IMR-90 (cell line): ENCODE data around the gene NAA60. TPM values are rescaled to one million over a fixed set of nuclear protein-coding genes. Genes with fewer than 3 reads are reported as not detected.
A peak's percentile ranks its signal among the peaks of the same experiment; 100 is the strongest.

Experiments
- ATAC-seq: fragments of 200-7000 bp; cut with Tn5 transposase; 2 replicates; pipeline ENCODE4 v1.9.1; 2020; ENCODE audit warnings: low read depth, mild to moderate bottlenecking, moderate library complexity
- BruUV-seq: library from RNA; stranded (reverse); fragments of 400-500 nt; replicated peaks from 2 replicates; lab custom pipeline; 2021; lab: Mats Ljungman, UMichigan
- CTCF ChIA-PET: fragments of 300-600 bp; formaldehyde crosslinking; extraction: SDS; loops from one replicate; lab custom pipeline; 2021; ENCODE audit warnings: antibody characterized with exemption; lab: Yijun Ruan, JAX
- POLR2A ChIA-PET: fragments of 300-600 bp; sonication (Branson Sonifier 250); formaldehyde crosslinking; loops from one replicate; lab custom pipeline; 2022; ENCODE audit warnings: antibody characterized with exemption; ENCODE audit not compliant: unreplicated experiment; lab: Charles Lee
- DNase-seq: peaks from one replicate; pipeline ENCODE4 v3.0.0; 2013
- H2AFZ ChIP-seq: replicated peaks from 2 replicates; pipeline ENCODE3; 2013; ENCODE audit warnings: low read length, mild to moderate bottlenecking; ENCODE audit not compliant: poor library complexity
- H2AK5ac ChIP-seq: 2 replicates; pipeline ENCODE4 v1.6.1; 2013; ENCODE audit warnings: low read depth, low read length, inconsistent platforms
- H2AK9ac ChIP-seq: replicated peaks from 2 replicates; pipeline ENCODE3; 2013; ENCODE audit warnings: mild to moderate bottlenecking, low read depth, low read length, moderate library complexity; ENCODE audit not compliant: poor library complexity
- H2BK120ac ChIP-seq: 2 replicates; pipeline ENCODE4 v1.6.1; 2013; ENCODE audit warnings: low read depth, low read length, inconsistent platforms
- H2BK15ac ChIP-seq: 3 replicates; pipeline ENCODE4 v1.6.1; 2013; ENCODE audit warnings: low read depth, low read length, inconsistent platforms
- H2BK20ac ChIP-seq: 2 replicates; pipeline ENCODE4 v1.6.1; 2013; ENCODE audit warnings: low read depth, mild to moderate bottlenecking, inconsistent platforms, low read length, moderate library complexity
- H2BK5ac ChIP-seq: 2 replicates; pipeline ENCODE4 v1.6.1; 2013; ENCODE audit warnings: mild to moderate bottlenecking, low read depth, low read length, inconsistent platforms; ENCODE audit not compliant: poor library complexity, severe bottlenecking
- H3K14ac ChIP-seq: replicated peaks from 2 replicates; pipeline ENCODE4 v1.6.1; 2013; ENCODE audit warnings: low read depth, low read length, inconsistent platforms
- H3K18ac ChIP-seq: 2 replicates; pipeline ENCODE4 v1.6.1; 2013; ENCODE audit warnings: low read depth, low read length, control low read depth
- H3K23ac ChIP-seq: 2 replicates; pipeline ENCODE4 v1.6.1; 2013; ENCODE audit warnings: low read depth, low read length, inconsistent platforms
- H3K27ac ChIP-seq: 2 replicates; pipeline ENCODE4 v1.5.1; 2013; ENCODE audit warnings: mild to moderate bottlenecking, control low read depth, low read length; ENCODE audit not compliant: insufficient read depth
- H3K27me3 ChIP-seq: 2 replicates; pipeline ENCODE4 v1.6.1; 2013; ENCODE audit warnings: low read length; ENCODE audit not compliant: control insufficient read depth, insufficient read depth
- H3K36me3 ChIP-seq: 2 replicates; pipeline ENCODE4 v1.6.1; 2013; ENCODE audit warnings: low read length, mixed read lengths; ENCODE audit not compliant: control insufficient read depth, insufficient read depth
- H3K4ac ChIP-seq: 2 replicates; pipeline ENCODE4 v1.6.1; 2013; ENCODE audit warnings: low read depth, low read length, inconsistent platforms
- H3K4me1 ChIP-seq: 2 replicates; pipeline ENCODE4 v1.6.1; 2013; ENCODE audit warnings: low read length, mixed read lengths; ENCODE audit not compliant: control insufficient read depth, insufficient read depth
- H3K4me2 ChIP-seq: 2 replicates; pipeline ENCODE4 v1.6.1; 2013; ENCODE audit warnings: low read depth, mild to moderate bottlenecking, control low read depth, low read length, moderate library complexity
- H3K4me3 ChIP-seq: 2 replicates; pipeline ENCODE4 v1.5.1; 2013; ENCODE audit warnings: low read depth, mild to moderate bottlenecking, control low read depth, low read length, moderate library complexity; ENCODE audit not compliant: insufficient read depth
- H3K56ac ChIP-seq: 2 replicates; pipeline ENCODE4 v1.6.1; 2013; ENCODE audit warnings: low read length, inconsistent platforms; ENCODE audit not compliant: insufficient read depth; ENCODE audit errors: extremely low read depth
- H3K79me1 ChIP-seq, 2 experiments: 2 replicates each; pipeline ENCODE4 v1.6.1; 2013; ENCODE audit warnings: low read length in 2 of 2, inconsistent platforms in 1 of 2, low read depth in 1 of 2
- H3K9ac ChIP-seq: 2 replicates; pipeline ENCODE4 v1.6.1; 2013; ENCODE audit warnings: low read depth, low read length, control low read depth
- H3K9me1 ChIP-seq: 2 replicates; pipeline ENCODE4 v1.6.1; 2013; ENCODE audit warnings: low read length, inconsistent platforms; ENCODE audit not compliant: insufficient read depth
- H3K9me3 ChIP-seq: 2 replicates; pipeline ENCODE4 v1.6.1; 2013; ENCODE audit warnings: low read length; ENCODE audit not compliant: control insufficient read depth, insufficient read depth
- H4K20me1 ChIP-seq: 2 replicates; pipeline ENCODE4 v1.6.1; 2013; ENCODE audit warnings: low read length, inconsistent platforms; ENCODE audit not compliant: insufficient read depth
- H4K5ac ChIP-seq: 2 replicates; pipeline ENCODE4 v1.6.1; 2013; ENCODE audit warnings: mild to moderate bottlenecking, low read depth, low read length, control low read depth
- H4K8ac ChIP-seq, 2 experiments: 2 replicates each; pipeline ENCODE4 v1.6.1; 2013; ENCODE audit warnings: low read depth in 2 of 2, low read length in 2 of 2, control low read depth in 1 of 2, inconsistent platforms in 1 of 2
- H4K91ac ChIP-seq: 2 replicates; pipeline ENCODE4 v1.6.1; 2013; ENCODE audit warnings: low read depth, low read length, inconsistent platforms; ENCODE audit not compliant: insufficient read depth
- BHLHE40 ChIP-seq: fragments of 150-350 bp; IDR thresholded peaks from 2 replicates; pipeline ENCODE4 v1.6.1; 2016; ENCODE audit warnings: mild to moderate bottlenecking, low read depth, low read length
- CEBPB ChIP-seq: IDR thresholded peaks from 2 replicates; pipeline ENCODE4 v1.6.1; 2012; ENCODE audit warnings: low read depth, low read length, improper control_type of control experiment
- CHD1 ChIP-seq: IDR thresholded peaks from 2 replicates; pipeline ENCODE4 v1.6.1; 2012; ENCODE audit warnings: low read depth, low read length, improper control_type of control experiment
- ELK1 ChIP-seq: fragments of 150-350 bp; IDR thresholded peaks from 2 replicates; pipeline ENCODE4 v1.6.1; 2016; ENCODE audit warnings: low read depth, mild to moderate bottlenecking, low read length, moderate library complexity, borderline replicate concordance
- FOS ChIP-seq: fragments of 150-350 bp; IDR thresholded peaks from 2 replicates; pipeline ENCODE4 v1.6.1; 2016; ENCODE audit warnings: low read depth, low read length
- MAFK ChIP-seq: IDR thresholded peaks from 2 replicates; pipeline ENCODE4 v1.6.1; 2012; ENCODE audit warnings: low read depth, low read length, improper control_type of control experiment
- MAZ ChIP-seq: IDR thresholded peaks from 2 replicates; pipeline ENCODE4 v1.6.1; 2012; ENCODE audit warnings: low read depth, mild to moderate bottlenecking, low read length, improper control_type of control experiment, moderate library complexity, borderline replicate concordance
- MXI1 ChIP-seq: IDR thresholded peaks from 2 replicates; pipeline ENCODE4 v1.6.1; 2012; ENCODE audit warnings: low read depth, mild to moderate bottlenecking, low read length, moderate library complexity, borderline replicate concordance
- NFE2L2 ChIP-seq: fragments of 150-350 bp; IDR thresholded peaks from 2 replicates; pipeline ENCODE4 v1.6.1; 2016; ENCODE audit warnings: low read depth, mild to moderate bottlenecking, low read length
- POLR2A ChIP-seq: IDR thresholded peaks from 2 replicates; pipeline ENCODE4 v1.6.1; 2012; ENCODE audit warnings: mild to moderate bottlenecking, low read depth, low read length
- RCOR1 ChIP-seq: IDR thresholded peaks from 2 replicates; pipeline ENCODE4 v1.6.1; 2012; ENCODE audit warnings: mild to moderate bottlenecking, low read length, improper control_type of control experiment; ENCODE audit not compliant: insufficient replicate concordance
- WGBS, 2 experiments: methylation state at CpG; one replicate each; pipeline versions ENCODE4 v1.1.5 to v1.1.7; 2013; ENCODE audit warnings: missing lambda C conversion rate in 2 of 2; ENCODE audit not compliant: insufficient read length in 1 of 2; ENCODE audit errors: extremely low coverage in 2 of 2; 5-methylcytosine and 5-hydroxymethylcytosine counted together
- dilution Hi-C: fragments of 300-500 bp; cut with HindIII; formaldehyde crosslinking; loops from one replicate; pipeline ENCODE4 v1.14.3; 2018; ENCODE audit warnings: low sequenced_read_pairs; ENCODE audit not compliant: unreplicated experiment
- in situ Hi-C: fragments of 300-500 bp; cut with MboI; formaldehyde crosslinking; loops from 3 replicates; pipeline ENCODE4 v1.14.3; 2019; ENCODE audit warnings: low sequenced_read_pairs, inconsistent platforms, mixed read lengths
- intact Hi-C: fragments of 100-400 bp; cut with micrococcal nuclease; formaldehyde crosslinking; loops from 2 replicates; pipeline ENCODE4 v1.10.0; 2022
- polyA plus RNA-seq, 3 experiments: library from polyadenylated mRNA; depleted of rRNA; stranded (reverse); fragments of >200 nt; gene quantifications; 2 replicates each; pipeline ENCODE4 v1.2.3, GENCODE V29; 2012; ENCODE audit warnings: low replicate concordance in 1 of 3
- total RNA-seq: library from RNA; depleted of rRNA; stranded (reverse); fragments of >200 nt; gene quantifications from 2 replicates; pipeline ENCODE4 v1.2.3, GENCODE V29; 2012
- TF ChIP-seq, protein P1 (sequence below): fragments of 150-350 bp; IDR thresholded peaks from 2 replicates; pipeline ENCODE4 v1.6.1; 2017; ENCODE audit warnings: mild to moderate bottlenecking, antibody characterized with exemption, low read length, low read depth
- TF ChIP-seq, protein P2 (sequence below): conservative IDR thresholded peaks from 2 replicates; pipeline ENCODE4 v1.5.1; 2012; ENCODE audit warnings: mild to moderate bottlenecking, low read depth, low read length, improper control_type of control experiment

The NAA60 gene
- total and polyA plus RNA-seq, 2 of the 4 experiments (the other 2 are of a cell fraction): 7.5 to 18.0 TPM

- no peak overlapping the region for H3K56ac ChIP-seq
- BruUV-seq: no TSS peak
- H3K4me2 ChIP-seq: no peak overlapping the region
- dilution Hi-C loops (no loop called here), intact Hi-C loops (no loop called here), in situ Hi-C loops (no loop called here)
- peaks cover 10% of the 10 kb centered on the region for H3K4me1 ChIP-seq
- WGBS, 2 experiments: 91% methylated on average over 6 of the region's 12 CpGs; no CpG with 5 or more reads in 1 of the 2 experiments
- ChIA-PET POLR2A (no interaction called here), CTCF (no interaction called here)
- peaks cover 18 to 97% of the 10 kb centered on the region in 2 experiments for H3K79me1 ChIP-seq
- H3K27ac ChIP-seq: no peak overlapping the region
- H3K4me3 ChIP-seq: no peak overlapping the region
- no peak overlapping the region for H2BK20ac ChIP-seq
- H3K4ac ChIP-seq: no peak overlapping the region
- ATAC-seq (no peak), DNase-seq (no peak)
- peak overlapping the region; percentile 63 for H2AK9ac ChIP-seq
- H2BK120ac ChIP-seq: no peak overlapping the region
- no peak overlapping the region for H4K8ac ChIP-seq
- no peak overlapping the region for H2AFZ ChIP-seq
- H3K18ac ChIP-seq: no peak overlapping the region
- no peak overlapping the region for H3K9ac ChIP-seq
- H4K91ac ChIP-seq: no peak overlapping the region
- TF ChIP-seq MAFK: no peak
- no peak for TF ChIP-seq CEBPB
- no peak for TF ChIP-seq ELK1
- TF ChIP-seq POLR2A: no peak
- TF ChIP-seq, protein P1, sequence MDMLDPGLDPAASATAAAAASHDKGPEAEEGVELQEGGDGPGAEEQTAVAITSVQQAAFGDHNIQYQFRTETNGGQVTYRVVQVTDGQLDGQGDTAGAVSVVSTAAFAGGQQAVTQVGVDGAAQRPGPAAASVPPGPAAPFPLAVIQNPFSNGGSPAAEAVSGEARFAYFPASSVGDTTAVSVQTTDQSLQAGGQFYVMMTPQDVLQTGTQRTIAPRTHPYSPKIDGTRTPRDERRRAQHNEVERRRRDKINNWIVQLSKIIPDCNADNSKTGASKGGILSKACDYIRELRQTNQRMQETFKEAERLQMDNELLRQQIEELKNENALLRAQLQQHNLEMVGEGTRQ: no peak
- no peak for TF ChIP-seq FOS
- TF ChIP-seq MXI1: no peak
- TF ChIP-seq CHD1: no peak
- no peak for TF ChIP-seq BHLHE40
- TF ChIP-seq, protein P2, sequence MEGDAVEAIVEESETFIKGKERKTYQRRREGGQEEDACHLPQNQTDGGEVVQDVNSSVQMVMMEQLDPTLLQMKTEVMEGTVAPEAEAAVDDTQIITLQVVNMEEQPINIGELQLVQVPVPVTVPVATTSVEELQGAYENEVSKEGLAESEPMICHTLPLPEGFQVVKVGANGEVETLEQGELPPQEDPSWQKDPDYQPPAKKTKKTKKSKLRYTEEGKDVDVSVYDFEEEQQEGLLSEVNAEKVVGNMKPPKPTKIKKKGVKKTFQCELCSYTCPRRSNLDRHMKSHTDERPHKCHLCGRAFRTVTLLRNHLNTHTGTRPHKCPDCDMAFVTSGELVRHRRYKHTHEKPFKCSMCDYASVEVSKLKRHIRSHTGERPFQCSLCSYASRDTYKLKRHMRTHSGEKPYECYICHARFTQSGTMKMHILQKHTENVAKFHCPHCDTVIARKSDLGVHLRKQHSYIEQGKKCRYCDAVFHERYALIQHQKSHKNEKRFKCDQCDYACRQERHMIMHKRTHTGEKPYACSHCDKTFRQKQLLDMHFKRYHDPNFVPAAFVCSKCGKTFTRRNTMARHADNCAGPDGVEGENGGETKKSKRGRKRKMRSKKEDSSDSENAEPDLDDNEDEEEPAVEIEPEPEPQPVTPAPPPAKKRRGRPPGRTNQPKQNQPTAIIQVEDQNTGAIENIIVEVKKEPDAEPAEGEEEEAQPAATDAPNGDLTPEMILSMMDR: no peak
- TF ChIP-seq RCOR1: no peak
- no peak for TF ChIP-seq MAZ
- TF ChIP-seq NFE2L2: no peak
- peaks cover 97% of the 10 kb centered on the region for H4K20me1 ChIP-seq
- H3K9me3 ChIP-seq: no peaks in the 10 kb centered on the region
- H3K27me3 ChIP-seq: no peaks in the 10 kb centered on the region
- no peak overlapping the region for H4K5ac ChIP-seq
- no peak overlapping the region for H2BK15ac ChIP-seq
- no peak overlapping the region for H2BK5ac ChIP-seq
- H3K23ac ChIP-seq: no peak overlapping the region
- no peak overlapping the region for H3K14ac ChIP-seq
- peaks cover 10% of the 10 kb centered on the region for H3K36me3 ChIP-seq
- H3K9me1 ChIP-seq: peaks cover 34% of the 10 kb centered on the region
- H2AK5ac ChIP-seq: no peak overlapping the region
Measured at GRCh38 chr16:3465301-3465700, 21.8 kb downstream of the NAA60 start.
